Heart right ventricle (tissue), 16 donors: ENCODE results near the gene ZNF408. TPM values are rescaled to one million over a fixed set of nuclear protein-coding genes. Genes with fewer than 3 reads are reported as not detected.

Source experiments
- ATAC-seq, 8 donors: fragments of 200-7000 bp; cut with Tn5 transposase; one replicate each; pipeline ENCODE4 v1.9.1; 2020; ENCODE audit warnings: mild to moderate bottlenecking in 8 of 8, moderate library complexity in 8 of 8, moderate number of reproducible peaks in 1 of 8
- DNase-seq, 2 donors: peaks; one replicate each; pipeline ENCODE4 v3.0.0-alpha.2; 2020
- H3K27ac ChIP-seq, 10 donors: fragments of 200-600 bp; sonication (generic) in 2 of 10; one replicate each; pipeline versions ENCODE4 v1.5.0 to v1.8.0; 2020 to 2022; ENCODE audit warnings: mild to moderate bottlenecking in 3 of 10
- H3K27me3 ChIP-seq, 7 donors: fragments of 200-600 bp; one replicate each; pipeline ENCODE4 v1.8.0; 2021 to 2022; ENCODE audit warnings: mild to moderate bottlenecking in 2 of 7
- H3K36me3 ChIP-seq, 9 donors: fragments of 200-600 bp; sonication (generic) in 1 of 9; one replicate each; pipeline versions ENCODE4 v1.5.0 to v1.8.0; 2020 to 2022; ENCODE audit warnings: mild to moderate bottlenecking in 2 of 9
- H3K4me1 ChIP-seq, 9 donors: fragments of 200-600 bp; sonication (generic) in 1 of 9; one replicate each; pipeline versions ENCODE4 v1.5.0 to v1.8.0; 2020 to 2022; ENCODE audit warnings: mild to moderate bottlenecking in 4 of 9
- H3K4me3 ChIP-seq, 10 donors: fragments of 200-600 bp; sonication (generic) in 2 of 10; one replicate each; pipeline versions ENCODE4 v1.5.0 to v1.8.0; 2020 to 2022; ENCODE audit warnings: mild to moderate bottlenecking in 7 of 10, moderate library complexity in 2 of 10
- H3K9me3 ChIP-seq, 11 donors: fragments of 200-600 bp in 10 of 11; sonication (generic) in 2 of 11; one replicate each; pipeline versions ENCODE4 v1.5.0 to v1.8.0; 2013 to 2022; ENCODE audit warnings: mild to moderate bottlenecking in 2 of 11, control low read depth in 1 of 11, moderate library complexity in 1 of 11
- CTCF ChIP-seq, 9 donors: fragments of 200-600 bp; sonication (generic) in 2 of 9; IDR thresholded peaks; one replicate each; pipeline versions ENCODE4 v1.5.0 to v1.8.0; 2021 to 2022; ENCODE audit warnings: antibody characterized with exemption in 9 of 9, mild to moderate bottlenecking in 5 of 9, moderate library complexity in 1 of 9
- WGBS, 2 donors: extraction: QIAGEN DNeasy Blood & Tissue Kit; methylation state at CpG; one replicate each; pipeline ENCODE4 v1.1.7; 2013; ENCODE audit warnings: inconsistent platforms in 1 of 2; 5-methylcytosine and 5-hydroxymethylcytosine counted together
- intact Hi-C, 10 donors: fragments of 100-400 bp; cut with DNase I; formaldehyde crosslinking; loops; one replicate each; pipeline versions ENCODE4 v1.11.1 to v1.14.2; 2022
- polyA plus RNA-seq, 2 donors: library from polyadenylated mRNA; stranded (reverse); fragments of 200-250 nt; gene quantifications; one replicate each; pipeline ENCODE4 v1.2.3, GENCODE V29; 2013
- total RNA-seq, 10 donors: library from RNA; stranded (reverse); fragmentation: NEBNext Ultra II Directional in 3 of 10; extraction: Animal tissue kit (Norgen Biotek cat#: 25700) in 3 of 10; gene quantifications; one replicate each; pipeline versions ENCODE4 v1.2.1 to v1.2.4, GENCODE V29; 2021 to 2023
- donor health status: Arrhythmogenic right ventricular cardiomyopathy.
- donor health status: ischemic (EF 13 %, LVEDD 7.1; RV severe dilation, severe dysfunction).
- donor health status: healthy with polysubstance abuse.
- donor health status: DM: no; HTN: yes; CAD: no.
- donor health status: DM: no; HTN: no; CAD: no.
- donor health status: ischemic (EF 25% LVEDD 6.9; RV normal size, moderate dysfunction).
- donor health status: ischemic (EF 25% LVEDD 5.7; RV mildly dilated, moderate dysfunction).
- donor health status: healthy.
- donor health status: DM: yes; HTN: yes; CAD: no.
- donor health status: Ischemic cardiomyopathy.
- donor health status: ischemic (EF 35%, LVEDD 5.7; RV mildly dilated, moderate dysfunction).
- donor health status: nonischemic (EF 11% LVEDD 7.7; RV severe dilation, severe dysfunction).
- donor health status: DM: yes; HTN: yes; CAD: no.
- donor health status: PGD.
- donor health status: ischemic (EF 29% LVEDD 5.4; RV normal size, mild dysfunction).
- donor health status: nonischemic (EF 23%, LVEDD 6.1; RV moderate dilation, normal function).

The ZNF408 gene
- total and polyA plus RNA-seq, 12 donors = 5.0 to 8.9 (median 6.7) TPM

GRCh38 chr11:46722566-46723358 lies 21.9 kb downstream of the ZNF408 start:
- no peak overlapping the region for H3K4me3 ChIP-seq
- intact Hi-C loops = no loop called here
- no peak for ATAC-seq
- TF ChIP-seq CTCF (IDR thresholded peaks at IDR 0.05) = no peak
- no peaks in the 10 kb centered on the region for H3K36me3 ChIP-seq
- H3K27ac ChIP-seq = no peak overlapping the region
- H3K4me1 ChIP-seq = peaks cover 0 to 5% (median 0%) of the 10 kb centered on the region in 9 donors
- DNase-seq = no peak
- 93 to 98% methylated on average over 11 of the region's 11 CpGs for WGBS, 2 donors
- no peaks in the 10 kb centered on the region for H3K27me3 ChIP-seq
- no peaks in the 10 kb centered on the region for H3K9me3 ChIP-seq

GRCh38 chr11:46723359-46723680 lies 22.5 kb downstream of the ZNF408 start:
- Histone ChIP-seq H3K4me1 (peaks cover 0 to under 1% (median 0%) of the 10 kb centered on the region in 9 donors), H3K4me3 (no peak overlapping the region), H3K9me3 (no peaks in the 10 kb centered on the region), H3K27ac (no peak overlapping the region), H3K36me3 (no peaks in the 10 kb centered on the region), H3K27me3 (no peaks in the 10 kb centered on the region)
- no peak for ATAC-seq
- no peak for TF ChIP-seq CTCF (IDR thresholded peaks at IDR 0.05)
- intact Hi-C loops = no loop called here
- no peak for DNase-seq
- WGBS, 2 donors = 82 to 93% methylated on average over 8 of the region's 8 CpGs

GRCh38 chr11:46724088-46724487 lies 23.3 kb downstream of the ZNF408 start:
- WGBS, 2 donors = 59 to 62% methylated on average over 8 of the region's 8 CpGs
- intact Hi-C loops = no loop called here
- no peak overlapping the region for H3K27ac ChIP-seq
- H3K9me3 ChIP-seq = no peaks in the 10 kb centered on the region
- H3K36me3 ChIP-seq = no peaks in the 10 kb centered on the region
- no peak for TF ChIP-seq CTCF (IDR thresholded peaks at IDR 0.05)
- no peaks in the 10 kb centered on the region for H3K4me1 ChIP-seq
- no peak for DNase-seq
- ATAC-seq = no peak
- H3K4me3 ChIP-seq = no peak overlapping the region
- no peaks in the 10 kb centered on the region for H3K27me3 ChIP-seq

GRCh38 chr11:46725338-46726205 lies 24.7 kb downstream of the ZNF408 start:
- no peak for ATAC-seq
- no peaks in the 10 kb centered on the region for H3K36me3 ChIP-seq
- no peaks in the 10 kb centered on the region for H3K9me3 ChIP-seq
- no peak overlapping the region for H3K27ac ChIP-seq
- H3K4me3 ChIP-seq = no peak overlapping the region
- DNase-seq = no peak
- 92 to 94% methylated on average over 19 of the region's 19 CpGs for WGBS, 2 donors
- intact Hi-C loops = no loop called here
- H3K4me1 ChIP-seq = no peaks in the 10 kb centered on the region
- no peaks in the 10 kb centered on the region for H3K27me3 ChIP-seq
- TF ChIP-seq CTCF (IDR thresholded peaks at IDR 0.05) = no peak
